NAMALWA (cell line): Measurements from ENCODE around the gene MAP2K1.
A peak's percentile ranks its signal among the peaks of the same experiment; 100 is the strongest.
"Not testable (repeated sequence)": the region's sequence is repeated elsewhere in the genome, so short reads cannot be mapped to it uniquely, and the experiment has no call there.

ENCODE experiments used
- DNase-seq: peaks from one replicate; pipeline ENCODE4 v3.0.0-alpha.2; 2015; ENCODE audit warnings: low spot score

Gene MAP2K1

DNA sequence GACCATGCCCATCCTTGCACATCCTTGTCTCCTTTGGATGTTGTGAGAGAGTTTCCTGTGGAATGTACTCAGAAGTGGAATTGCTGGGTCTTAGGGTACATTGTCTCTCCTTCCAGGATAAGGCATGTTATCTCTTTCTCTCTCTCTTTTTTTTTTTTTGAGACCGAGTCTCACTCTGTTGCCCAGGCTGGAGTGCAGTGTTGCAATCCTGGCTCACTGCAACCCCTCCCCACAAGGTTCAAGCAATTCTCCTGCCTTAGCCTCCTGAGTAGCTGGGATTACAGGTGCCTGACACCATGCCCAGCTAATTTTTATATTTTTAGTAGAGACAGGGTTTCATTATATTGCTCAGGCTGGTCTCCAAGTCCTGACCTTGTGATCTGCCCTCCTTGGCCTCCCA, 6.3 kb downstream of the MAP2K1 start:
- DNase-seq: not testable (repeated sequence)

DNA sequence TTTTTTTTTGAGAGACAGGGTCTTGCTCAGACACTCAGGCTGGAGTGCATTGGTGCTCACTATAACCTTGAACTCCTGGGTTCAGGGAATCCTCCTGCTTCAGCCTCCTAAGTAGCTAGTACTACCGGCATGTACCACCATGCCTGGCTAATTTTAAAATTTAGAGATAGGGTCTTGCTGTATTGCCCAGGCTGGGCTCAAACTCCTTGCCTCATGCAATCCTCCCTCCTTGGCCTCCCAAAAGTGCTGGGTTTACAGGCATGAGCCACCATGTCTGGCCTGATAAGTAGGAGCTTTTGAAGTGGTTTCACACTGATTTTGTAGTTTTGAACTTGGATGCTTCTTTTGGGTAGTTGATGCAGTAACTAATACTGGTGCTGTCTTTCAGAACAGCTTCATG, 7.8 kb downstream of the MAP2K1 start:
- no peak for DNase-seq

DNA sequence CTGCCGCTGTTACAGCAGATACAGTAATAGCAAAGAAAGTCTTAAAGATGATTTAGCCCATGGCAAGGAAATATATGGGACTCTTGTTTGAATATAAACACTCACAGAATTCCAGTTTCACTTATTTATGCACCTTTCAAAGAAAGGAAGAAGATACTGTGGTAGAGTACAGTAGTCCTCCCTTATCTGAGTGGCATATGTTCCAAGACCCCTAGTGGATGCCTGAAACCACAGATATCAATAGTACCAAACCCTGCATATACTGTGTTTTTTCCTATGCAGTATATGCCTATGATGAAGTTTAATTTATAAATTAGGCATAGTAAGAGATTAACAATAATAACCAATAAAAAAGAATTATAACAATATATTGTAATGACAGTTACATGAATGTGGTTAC, 8.2 kb downstream of the MAP2K1 start:
- DNase-seq: no peak

DNA sequence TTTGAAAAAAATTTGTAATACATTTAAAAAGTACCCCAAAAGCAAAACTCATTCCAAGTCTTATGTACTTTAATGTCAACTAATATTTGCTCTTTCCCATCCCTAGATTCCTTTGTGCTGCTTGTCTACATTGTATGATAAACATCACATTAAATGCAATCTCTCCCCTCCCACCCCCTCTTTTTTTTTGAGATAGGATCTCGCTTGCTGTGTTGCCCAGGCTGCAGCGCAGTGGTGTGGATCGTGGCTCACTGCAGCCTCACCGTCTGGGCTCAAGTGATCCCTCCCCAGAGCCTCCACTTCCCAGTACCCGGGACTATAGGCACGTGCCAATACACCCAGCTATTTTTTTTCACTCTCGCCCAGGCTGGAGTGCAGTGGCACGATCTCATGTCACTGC, 12.6 kb downstream of the MAP2K1 start:
- no peak for DNase-seq

DNA sequence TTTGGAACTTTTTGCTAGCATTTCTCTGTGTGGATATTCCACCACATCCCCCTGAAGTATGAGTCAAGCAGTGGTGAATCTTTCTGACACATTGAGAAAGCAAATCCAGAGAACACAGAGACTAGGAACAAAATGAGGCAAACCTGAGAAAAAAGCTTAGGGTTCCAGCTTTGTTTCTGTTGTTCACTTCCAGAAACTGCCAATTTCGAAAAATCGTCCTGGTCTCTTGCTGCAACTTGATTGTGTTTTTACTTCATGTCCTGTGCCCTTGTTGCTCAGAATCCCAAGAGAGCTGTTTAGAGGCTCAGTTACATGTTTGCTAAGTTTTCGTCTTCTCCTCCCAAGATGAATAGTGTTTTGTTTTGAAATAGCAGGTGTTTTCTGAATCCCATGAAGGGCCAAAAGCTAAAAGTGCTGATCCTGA, 13.7 kb downstream of the MAP2K1 start:
- DNase-seq: peak; percentile 13

DNA sequence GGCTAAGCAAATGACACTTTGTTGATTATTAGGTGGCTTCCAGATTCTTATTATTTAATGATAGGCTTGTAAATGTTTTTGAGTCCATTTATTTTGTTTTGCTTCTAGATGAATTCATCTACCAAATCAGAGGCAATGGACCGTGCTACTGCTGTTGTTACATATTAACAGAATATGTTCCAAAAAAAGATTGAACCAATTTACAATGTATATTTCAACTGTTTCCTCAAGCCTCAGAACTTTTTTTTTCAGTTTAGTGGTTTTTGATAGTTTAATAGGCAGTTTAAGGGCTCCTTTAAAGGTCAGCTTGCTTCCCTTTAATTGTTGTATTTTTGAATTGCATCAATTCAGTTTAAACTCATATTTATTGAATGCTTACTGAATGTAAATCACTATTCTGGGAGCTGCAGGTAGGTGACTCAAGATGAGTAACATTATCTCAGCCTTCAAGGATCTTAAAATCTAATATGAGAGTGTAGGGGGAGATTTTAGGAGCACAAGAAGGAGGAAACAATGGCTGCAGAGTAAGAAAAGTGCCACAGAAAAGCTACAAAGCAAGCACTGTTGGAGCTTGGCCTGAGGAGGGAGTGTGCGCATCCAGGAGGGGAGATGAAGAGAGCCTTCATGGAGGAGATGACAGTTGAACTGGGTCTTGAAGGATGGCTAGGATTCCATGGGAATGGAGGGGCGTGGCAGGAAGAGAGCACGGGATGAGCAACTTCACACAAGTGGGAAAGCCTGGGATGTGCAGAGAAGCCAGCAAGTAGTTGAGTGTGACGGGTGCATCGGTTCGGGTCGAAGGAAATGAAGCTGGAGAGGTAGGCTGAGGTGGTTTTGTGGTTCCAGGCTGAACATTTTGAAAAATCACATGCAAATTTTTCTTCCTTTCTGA, 14.7 kb downstream of the MAP2K1 start:
- peak; percentile 50 for DNase-seq

DNA sequence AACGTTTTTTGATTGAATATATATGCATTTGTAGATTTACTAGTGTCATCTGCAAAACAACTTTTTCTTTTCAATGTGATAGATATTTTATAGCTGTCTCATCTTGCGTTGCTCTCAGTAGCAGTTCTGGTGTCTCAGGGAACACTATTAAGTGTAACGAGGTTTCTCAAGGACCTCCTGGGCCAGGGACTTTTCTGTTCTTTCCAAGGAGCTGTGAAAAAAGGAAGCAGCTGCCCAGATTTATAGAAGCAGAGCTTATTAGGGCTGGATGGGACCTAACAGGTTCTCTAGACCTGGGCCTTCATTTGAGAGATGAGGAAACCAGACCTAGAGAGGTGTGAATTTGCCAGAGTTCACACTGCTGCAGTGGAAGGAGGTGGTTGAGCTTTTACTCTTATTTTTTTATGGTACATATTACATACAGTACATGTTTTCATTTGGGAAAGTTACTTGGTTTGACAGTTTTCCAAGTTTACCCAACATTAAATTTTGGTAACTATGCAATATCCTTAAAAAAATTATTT, 16.1 kb downstream of the MAP2K1 start:
- no peak for DNase-seq

DNA sequence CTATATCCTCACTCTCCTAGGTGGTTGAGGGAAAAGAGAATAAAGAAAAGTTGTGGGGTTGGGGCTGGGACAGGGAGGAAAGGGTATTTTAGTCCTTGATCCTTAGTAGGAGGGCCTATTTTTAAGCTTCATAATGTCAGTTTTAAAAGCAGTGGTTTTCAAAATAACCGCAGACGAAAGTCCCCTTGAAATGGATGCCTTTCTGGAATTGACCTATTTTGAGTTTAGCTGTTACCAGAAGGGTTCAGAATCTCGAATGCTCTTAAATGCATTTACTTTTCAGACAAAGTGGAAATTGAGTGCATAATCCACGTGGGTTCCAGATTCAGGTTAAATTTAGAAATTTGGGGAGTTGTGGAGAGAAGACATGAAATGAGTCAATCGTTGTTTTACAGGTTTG, 16.6 kb downstream of the MAP2K1 start:
- DNase-seq: no peak

- DNase-seq: no peak
Measured at GRCh38 chr15:66404122-66404521, 17.4 kb downstream of the MAP2K1 start.

DNA sequence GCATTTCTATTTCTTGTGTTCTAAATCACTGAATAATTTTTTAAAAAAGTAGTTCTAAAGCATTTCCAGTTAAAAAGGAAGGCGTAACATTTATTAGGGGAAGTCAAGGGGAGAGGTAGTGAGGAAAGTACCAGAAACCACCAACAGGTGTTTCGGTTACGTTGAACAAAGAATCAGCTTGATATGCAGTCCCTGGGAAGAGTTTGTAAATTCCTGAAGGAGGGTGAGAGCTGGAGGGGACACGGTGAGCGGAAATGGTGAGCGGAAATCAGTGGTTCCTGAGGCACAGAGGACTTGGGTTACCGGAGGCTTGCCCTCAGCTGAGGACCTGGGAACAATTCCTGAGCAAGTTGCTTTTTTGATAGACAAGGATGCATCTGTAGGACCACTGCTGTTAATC, 17.8 kb downstream of the MAP2K1 start:
- no peak for DNase-seq

DNA sequence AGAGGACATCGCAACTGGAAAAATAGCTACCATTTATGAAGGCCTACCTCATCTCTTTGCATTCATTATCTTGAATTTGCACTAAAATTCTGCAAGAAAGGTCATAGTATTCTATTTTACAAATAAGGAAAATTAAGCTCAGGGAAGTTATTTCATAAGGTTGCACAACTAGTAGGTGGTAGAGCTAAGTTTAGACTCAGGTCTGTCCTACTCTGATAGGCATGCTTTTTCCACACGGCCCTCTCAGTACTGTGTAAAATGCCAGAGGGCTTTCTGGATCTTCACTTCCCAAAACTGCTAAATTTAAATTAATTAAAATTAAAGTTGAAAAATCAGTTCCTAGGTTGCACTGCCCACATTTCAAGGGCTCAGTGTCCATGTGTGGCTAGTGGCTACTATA, 18.3 kb downstream of the MAP2K1 start:
- no peak for DNase-seq

DNA sequence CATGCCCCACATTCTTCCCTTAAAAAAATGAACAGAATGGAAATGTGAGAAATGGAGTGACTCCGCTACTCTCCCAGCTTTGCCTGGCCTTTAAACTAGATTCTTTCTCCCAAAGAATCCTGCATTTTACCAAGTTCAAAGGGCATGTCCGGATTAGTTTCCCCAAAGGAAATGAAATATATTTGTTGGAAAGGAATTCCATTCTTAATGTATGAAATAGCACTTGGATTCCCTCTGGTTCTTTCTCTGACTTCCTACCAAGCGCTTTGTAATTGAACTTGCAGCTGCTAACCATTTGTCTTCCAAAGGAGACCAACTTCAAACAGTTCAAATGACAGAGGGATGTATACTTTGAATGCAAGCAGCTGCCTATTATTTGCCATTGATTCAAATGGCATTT, 18.9 kb downstream of the MAP2K1 start:
- no peak for DNase-seq

DNA sequence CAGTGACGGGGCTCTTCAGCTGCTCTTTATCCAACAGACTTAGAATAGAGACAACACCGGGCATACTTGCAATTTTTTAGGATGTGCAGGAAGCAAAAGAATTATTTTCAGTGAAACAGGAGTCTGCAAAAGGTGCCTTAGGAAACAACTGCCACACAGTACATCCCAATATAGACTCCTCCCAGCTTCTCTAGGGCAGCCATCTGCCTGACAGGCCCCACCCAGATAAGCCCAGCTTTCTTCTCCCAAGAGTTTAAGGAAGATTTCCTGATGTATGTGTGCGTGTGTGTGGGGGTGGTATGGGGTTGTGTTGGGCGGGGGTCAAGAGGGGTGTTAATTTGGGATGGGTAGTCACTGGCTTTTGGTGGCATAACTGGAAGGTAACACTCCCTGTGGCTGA, 21.5 kb downstream of the MAP2K1 start:
- DNase-seq: no peak

GRCh38 chr15:66408675-66409282, 22.1 kb downstream of the MAP2K1 start:
- DNase-seq: no peak

DNA sequence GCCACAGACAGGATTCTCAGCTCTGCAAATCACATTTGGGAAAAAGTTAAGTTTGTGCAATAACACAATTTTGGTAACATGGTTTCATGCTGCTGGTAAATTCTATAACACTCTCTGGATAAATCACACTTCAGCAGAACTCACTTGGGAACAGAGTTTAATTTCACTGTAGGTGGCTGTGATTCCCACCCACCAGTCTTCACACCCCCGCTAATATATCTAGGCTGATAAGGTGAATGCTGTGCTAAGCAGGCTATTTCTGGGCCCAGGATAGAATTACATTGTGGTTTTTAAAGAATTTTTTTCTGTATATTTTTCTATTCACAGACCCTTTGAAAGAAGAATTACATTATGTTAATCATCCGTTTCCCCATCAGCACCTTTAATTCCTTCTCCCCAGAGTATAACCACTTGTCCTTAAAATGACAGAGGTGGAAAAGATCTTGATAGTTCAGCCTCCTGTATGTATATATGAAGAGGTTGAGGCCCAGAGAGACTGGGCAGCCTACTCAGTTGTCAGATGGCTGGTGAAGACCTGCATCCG, 22.9 kb downstream of the MAP2K1 start:
- DNase-seq: no peak

DNA sequence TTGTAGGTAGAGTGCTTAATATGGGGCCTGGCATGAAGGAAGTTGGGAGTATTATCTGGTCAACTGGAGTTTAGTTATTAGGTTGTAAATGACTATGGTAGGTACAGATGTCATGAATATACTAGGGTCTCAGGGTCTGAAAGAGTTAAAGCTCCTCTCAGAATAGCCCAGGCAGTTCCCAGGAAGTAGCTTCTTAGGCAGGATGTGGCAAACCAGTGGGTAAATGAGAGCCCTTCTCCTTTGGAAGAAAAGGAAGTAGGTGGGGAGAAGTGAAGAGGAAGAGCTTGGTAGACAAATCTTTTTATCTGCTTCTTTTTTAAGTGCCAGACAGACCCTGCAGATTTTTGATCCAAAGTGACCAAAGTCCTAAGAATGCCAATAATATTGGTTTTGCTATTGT, 24.5 kb downstream of the MAP2K1 start:
- DNase-seq: no peak

DNA sequence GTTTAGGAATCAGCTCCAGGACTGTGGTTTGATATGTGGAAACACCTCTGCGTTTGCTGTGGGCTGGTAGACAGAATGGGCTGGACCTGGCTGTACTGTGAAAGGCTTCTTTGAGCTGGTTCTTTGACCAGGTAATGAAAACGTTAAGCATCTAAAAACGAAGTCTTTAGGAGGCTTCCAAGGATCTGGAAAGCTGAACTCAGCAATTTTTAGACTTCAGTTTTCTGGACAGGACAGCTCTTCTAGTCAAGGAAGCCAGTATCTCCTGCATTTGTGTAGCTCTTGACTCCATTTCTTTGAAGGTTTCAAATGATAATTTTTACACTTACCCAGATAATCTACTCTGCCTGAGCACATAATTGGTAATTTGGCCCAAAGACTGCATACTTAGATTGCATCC, 25.5 kb downstream of the MAP2K1 start:
- DNase-seq: no peak

GRCh38 chr15:66413579-66413978, 26.9 kb downstream of the MAP2K1 start:
- DNase-seq: no peak

DNA sequence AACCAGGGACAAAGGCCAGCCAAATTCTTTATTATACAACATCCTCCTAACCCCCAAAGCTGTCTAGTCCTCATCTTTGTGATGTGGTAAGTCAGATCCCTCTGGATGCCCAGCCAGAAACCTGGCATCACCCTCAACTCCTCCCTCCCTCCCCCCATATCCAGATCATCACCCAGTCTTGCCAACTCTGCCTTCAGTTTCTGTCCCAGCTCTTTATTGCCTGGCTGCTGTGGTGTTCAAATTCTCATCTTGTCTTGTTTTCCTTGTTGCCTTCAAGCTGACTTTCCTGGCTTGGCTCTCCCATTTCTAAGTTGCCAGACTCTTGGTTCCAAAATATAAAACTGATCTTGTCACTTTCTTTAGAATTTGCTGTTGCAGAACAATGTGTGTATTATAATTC, 28.6 kb downstream of the MAP2K1 start:
- DNase-seq: no peak

- no peak for DNase-seq
Measured at GRCh38 chr15:66417736-66418135, 31.0 kb downstream of the MAP2K1 start.

DNA sequence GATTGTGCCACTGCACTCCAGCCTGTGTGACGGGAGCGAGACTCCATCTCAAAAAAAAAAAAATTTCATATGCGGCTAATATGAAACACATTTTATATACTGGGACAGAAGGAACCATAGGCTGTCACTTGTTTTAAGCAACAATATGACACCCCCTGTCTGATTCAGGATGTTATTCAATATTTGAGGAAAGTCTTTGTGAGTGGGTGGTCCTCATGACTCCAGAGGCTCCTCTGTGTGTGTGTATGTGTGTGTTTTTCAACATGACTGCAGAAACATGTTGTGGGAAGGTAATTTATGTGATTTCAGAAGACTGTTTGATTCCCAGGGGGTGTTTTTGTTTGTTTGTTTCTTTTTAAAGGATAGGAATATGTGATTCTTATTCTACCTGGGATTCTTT, 32.8 kb downstream of the MAP2K1 start:
- no peak for DNase-seq

GRCh38 chr15:66422347-66422746, 35.6 kb downstream of the MAP2K1 start:
- DNase-seq: no peak

DNA sequence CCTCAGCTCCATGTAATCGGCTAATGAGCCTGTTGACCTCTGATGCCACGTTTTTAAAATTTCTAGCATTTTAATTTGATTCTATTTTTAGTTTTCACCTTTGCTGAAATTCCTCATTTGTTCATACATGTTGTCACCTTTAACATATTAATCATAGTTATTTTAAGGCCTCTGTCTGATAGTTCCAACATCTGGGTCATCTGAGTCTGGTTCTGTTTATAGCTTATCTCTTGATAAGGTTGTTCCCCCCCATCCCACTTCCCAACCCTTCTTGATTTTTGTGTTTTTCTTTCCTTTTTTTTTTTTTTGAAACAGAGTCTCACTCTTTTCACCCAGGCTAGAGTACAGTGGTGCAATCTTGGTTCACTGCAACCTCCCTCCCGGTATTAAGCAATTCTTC, 36.4 kb downstream of the MAP2K1 start:
- no peak for DNase-seq
